CD4-positive, alpha-beta T cell treated with Interleukin-10 for 1 hour (primary cell): ENCODE results near the gene IGFL2.
"Not testable (repeated sequence)": the region's sequence is repeated elsewhere in the genome, so short reads cannot be mapped to it uniquely, and the experiment has no call there.

Source experiments
- DNase-seq: peaks from one replicate; pipeline ENCODE4 v3.0.0-alpha.2; 2020

IGFL2 gene

GRCh38 chr19:46144756-46145155 is 3.3 kb upstream of the IGFL2 start:
- no peak for DNase-seq

- DNase-seq: no peak
These were observed 785 bp upstream of the IGFL2 start for GRCh38 chr19:46147166-46147740.

GRCh38 chr19:46150606-46151005 is 2.6 kb downstream of the IGFL2 start:
- no peak for DNase-seq

- no peak for DNase-seq
These were observed 7.2 kb downstream of the IGFL2 start for GRCh38 chr19:46155237-46155636.

- no peak for DNase-seq
These were observed 11.6 kb downstream of the IGFL2 start for GRCh38 chr19:46159418-46160232.

- no peak for DNase-seq
These were observed 12.3 kb downstream of the IGFL2 start for GRCh38 chr19:46160233-46160775.

- DNase-seq: not testable (repeated sequence)
These were observed 13.7 kb downstream of the IGFL2 start for GRCh38 chr19:46161642-46162257.

GRCh38 chr19:46162731-46163130 is 14.7 kb downstream of the IGFL2 start:
- no peak for DNase-seq

GRCh38 chr19:46173886-46174480 is 25.9 kb downstream of the IGFL2 start:
- DNase-seq: no peak

GRCh38 chr19:46176116-46176860 is 28.2 kb downstream of the IGFL2 start:
- no peak for DNase-seq

- no peak for DNase-seq
These were observed 31.2 kb downstream of the IGFL2 start for GRCh38 chr19:46179076-46179759.

- DNase-seq: no peak
These were observed 32.8 kb downstream of the IGFL2 start for GRCh38 chr19:46180701-46181387.

GRCh38 chr19:46181388-46181779 is 33.3 kb downstream of the IGFL2 start:
- no peak for DNase-seq

- no peak for DNase-seq
These were observed 34.4 kb downstream of the IGFL2 start for GRCh38 chr19:46182476-46182875.

GRCh38 chr19:46184775-46185710 is 37.0 kb downstream of the IGFL2 start:
- DNase-seq: not testable (repeated sequence)

GRCh38 chr19:46186101-46186716 is 38.2 kb downstream of the IGFL2 start:
- DNase-seq: no peak

- no peak for DNase-seq
These were observed 38.7 kb downstream of the IGFL2 start for GRCh38 chr19:46186717-46187101.

GRCh38 chr19:46189971-46190888 is 42.2 kb downstream of the IGFL2 start:
- no peak for DNase-seq

- DNase-seq: no peak
These were observed 43.3 kb downstream of the IGFL2 start for GRCh38 chr19:46191356-46191755.
